SK-N-SH (cell line): ENCODE measurements around the gene ADGRB2. TPM values are rescaled to one million over a fixed set of nuclear protein-coding genes. Genes with fewer than 3 reads are reported as not detected.
A peak's percentile ranks its signal among the peaks of the same experiment; 100 is the strongest.

ENCODE experiments used
- CTCF ChIA-PET: fragments of 300-600, 350-600 bp; formaldehyde crosslinking; extraction: SDS; loops from one replicate; lab custom pipeline; 2021; lab: Yijun Ruan, JAX
- POLR2A ChIA-PET: fragments of 350-600 bp; sonication (Branson Sonifier 250); formaldehyde crosslinking; extraction: SDS; loops from one replicate; lab custom pipeline; 2020; ENCODE audit warnings: antibody characterized with exemption, inconsistent platforms; lab: Yijun Ruan, JAX
- DNase-seq: peaks from one replicate; pipeline ENCODE4 v3.0.0; 2012
- H2AFZ ChIP-seq: fragments of 200-600 bp; sonication (generic); 2 replicates; pipeline ENCODE4 v1.8.1; 2016; ENCODE audit warnings: antibody characterized with exemption, mild to moderate bottlenecking, low read depth
- H3F3A ChIP-seq: fragments of 200-600 bp; sonication (generic); replicated peaks from 2 replicates; pipeline ENCODE3; 2016; ENCODE audit warnings: antibody characterized with exemption, mild to moderate bottlenecking; ENCODE audit not compliant: insufficient read depth
- H3K27ac ChIP-seq, 2 experiments: fragments of 200-500 bp in 1 of 2; fragments of 200-600 bp in 1 of 2; sonication (Bioruptor generic) in 1 of 2; sonication (generic), shearing (Covaris generic) in 1 of 2; 2 replicates each; pipeline versions ENCODE4 v1.5.1 to v1.6.1; 2014 to 2016; ENCODE audit warnings: low read depth in 2 of 2, inconsistent platforms in 1 of 2, low read length in 1 of 2, mild to moderate bottlenecking in 1 of 2, mixed read lengths in 1 of 2
- H3K27me3 ChIP-seq: fragments of 200-600 bp; sonication (generic), shearing (Covaris generic); 2 replicates; pipeline ENCODE4 v1.6.1; 2016; ENCODE audit warnings: mixed run types; ENCODE audit not compliant: insufficient read depth
- H3K36me3 ChIP-seq, 2 experiments: fragments of 200-500 bp in 1 of 2; fragments of 200-600 bp in 1 of 2; sonication (Bioruptor generic) in 1 of 2; sonication (generic) in 1 of 2; replicated peaks in 1 of 2; 2 replicates each; pipeline versions ENCODE3 to v1.5.1; 2014 to 2016; ENCODE audit warnings: low read length in 1 of 2, mild to moderate bottlenecking in 1 of 2; ENCODE audit not compliant: insufficient read depth in 2 of 2, control insufficient read depth in 1 of 2
- H3K4me1 ChIP-seq, 2 experiments: fragments of 200-500 bp in 1 of 2; fragments of 200-600 bp in 1 of 2; sonication (Bioruptor generic) in 1 of 2; sonication (generic), shearing (Covaris generic) in 1 of 2; 2 replicates each; pipeline versions ENCODE4 v1.5.1 to v1.6.1; 2014 to 2016; ENCODE audit warnings: low read depth in 1 of 2, low read length in 1 of 2, mixed run types in 1 of 2; ENCODE audit not compliant: insufficient read depth in 2 of 2, control insufficient read depth in 1 of 2
- H3K4me2 ChIP-seq: fragments of 200-600 bp; sonication (generic), shearing (Covaris generic); 2 replicates; pipeline ENCODE4 v1.6.1; 2017; ENCODE audit warnings: mixed run types
- H3K4me3 ChIP-seq, 2 experiments: fragments of 200-500 bp in 1 of 2; fragments of 200-600 bp in 1 of 2; sonication (Bioruptor generic) in 1 of 2; sonication (generic), shearing (Covaris generic) in 1 of 2; 2 replicates each; pipeline versions ENCODE4 v1.5.1 to v1.8.1; 2014 to 2016; ENCODE audit warnings: low read depth in 2 of 2, inconsistent platforms in 1 of 2, low read length in 1 of 2, mild to moderate bottlenecking in 1 of 2, mixed read lengths in 1 of 2, moderate library complexity in 1 of 2
- H3K79me2 ChIP-seq: fragments of 200-600 bp; sonication (generic); 2 replicates; pipeline ENCODE4 v1.8.1; 2017; ENCODE audit warnings: mild to moderate bottlenecking; ENCODE audit not compliant: insufficient read depth
- H3K9ac ChIP-seq: fragments of 200-600 bp; sonication (generic); 2 replicates; pipeline ENCODE4 v1.6.1; 2017; ENCODE audit warnings: mixed run types
- H3K9me2 ChIP-seq: fragments of 200-600 bp; sonication (generic); 2 replicates; pipeline ENCODE4 v1.6.1; 2017; ENCODE audit warnings: mixed run types
- H3K9me3 ChIP-seq: fragments of 200-600 bp; sonication (generic); 2 replicates; pipeline ENCODE4 v1.6.1; 2017; ENCODE audit warnings: mixed run types, mild to moderate bottlenecking, moderate library complexity
- H4K20me1 ChIP-seq: fragments of 200-600 bp; sonication (generic); 2 replicates; pipeline ENCODE4 v1.6.1; 2017; ENCODE audit warnings: mild to moderate bottlenecking, mixed run types; ENCODE audit not compliant: insufficient read depth
- GABPA ChIP-seq: IDR thresholded peaks from 2 replicates; pipeline ENCODE4 v1.4.0; 2012; ENCODE audit warnings: low read depth, mild to moderate bottlenecking
- GATA2 ChIP-seq: sonication (generic); formaldehyde crosslinking; IDR thresholded peaks from 2 replicates; pipeline ENCODE4 v1.5.0; 2020; ENCODE audit warnings: mild to moderate bottlenecking, missing genetic modification reagents
- RXRA ChIP-seq: IDR thresholded peaks from 2 replicates; pipeline ENCODE4 v1.4.0; 2012; ENCODE audit warnings: low read depth, mild to moderate bottlenecking, borderline replicate concordance
- TAF1 ChIP-seq: IDR thresholded peaks from 2 replicates; pipeline ENCODE4 v1.6.1; 2012; ENCODE audit warnings: low read depth, mild to moderate bottlenecking, low read length, moderate library complexity, borderline replicate concordance
- TCF12 ChIP-seq: IDR thresholded peaks from 2 replicates; pipeline ENCODE4 v1.4.0; 2012
- TEAD4 ChIP-seq: IDR thresholded peaks from 2 replicates; pipeline ENCODE4 v1.4.0; 2012; ENCODE audit warnings: mild to moderate bottlenecking, borderline replicate concordance; ENCODE audit not compliant: insufficient read depth
- USF1 ChIP-seq: IDR thresholded peaks from 2 replicates; pipeline ENCODE4 v1.4.0; 2012; ENCODE audit warnings: low read depth, borderline replicate concordance
- USF2 ChIP-seq: fragments of 150-350 bp; IDR thresholded peaks from 2 replicates; pipeline ENCODE4 v1.6.1; 2017; ENCODE audit warnings: antibody characterized with exemption, low read length, low read depth, borderline replicate concordance
- YY1 ChIP-seq: IDR thresholded peaks from 2 replicates; pipeline ENCODE4 v1.4.0; 2012; ENCODE audit warnings: low read depth, mild to moderate bottlenecking
- ZBTB33 ChIP-seq: IDR thresholded peaks from 2 replicates; pipeline ENCODE4 v1.4.0; 2012; ENCODE audit warnings: low read depth, borderline replicate concordance
- WGBS: methylation state at CpG from one replicate; pipeline ENCODE4 v1.1.6; 2017; ENCODE audit warnings: low lambda C conversion rate; 5-methylcytosine and 5-hydroxymethylcytosine counted together
- polyA plus RNA-seq, 3 experiments: library from polyadenylated mRNA; depleted of rRNA; stranded (reverse); fragments of >200 nt; gene quantifications; 2 replicates each; pipeline ENCODE4 v1.2.3, GENCODE V29; 2012

Gene ADGRB2
- polyA plus RNA-seq, 1 of the 3 experiments (the other 2 are of a cell fraction), result 13.0 TPM

GRCh38 chr1:31732751-31733289 lies 31.3 kb downstream of the ADGRB2 start:
- Histone ChIP-seq H4K20me1 (no peaks in the 10 kb centered on the region), H3K4me2 (no peak overlapping the region), H3K36me3 (peaks cover 0 to 21% of the 10 kb centered on the region in 2 experiments), H3K4me3 (no peak overlapping the region), H3K4me1 (peaks cover 8 to 20% of the 10 kb centered on the region in 2 experiments; a peak in 2 of 4 replicates), H3K27me3 (no peaks in the 10 kb centered on the region), H3K79me2 (no peaks in the 10 kb centered on the region), H3K9ac (no peak overlapping the region), H3F3A (peaks cover 4% of the 10 kb centered on the region), H3K9me2 (no peaks in the 10 kb centered on the region), H3K9me3 (no peaks in the 10 kb centered on the region), H2AFZ (no peak overlapping the region), H3K27ac (peak overlapping the region in 1 of 2 experiments; percentile 75; a peak in 2 of 4 replicates)
- CTCF ChIA-PET, result interaction anchor here (0.8 to 5.9 kb wide), 7 partner anchors 7 to 56 kb away, joined by 3 to 65 read pairs (median 8); no protein-coding TSS in a partner anchor
- WGBS, result 86% methylated on average over 9 of the region's 18 CpGs
- TF ChIP-seq RXRA, result no peak
- POLR2A ChIA-PET, result no interaction called here
- peak; percentile 45 for DNase-seq

- CTCF ChIA-PET, result interaction anchor here (1.6 to 5.9 kb wide), 4 partner anchors 14 to 57 kb away, joined by 5 to 65 read pairs (median 24); no protein-coding TSS in a partner anchor
- H3K4me3 ChIP-seq, result no peak overlapping the region
- peaks cover 8 to 20% of the 10 kb centered on the region in 2 experiments; a peak in 2 of 4 replicates for H3K4me1 ChIP-seq
- H3K9me2 ChIP-seq, result no peaks in the 10 kb centered on the region
- no peaks in the 10 kb centered on the region for H3K27me3 ChIP-seq
- no peaks in the 10 kb centered on the region for H4K20me1 ChIP-seq
- POLR2A ChIA-PET, result no interaction called here
- no peak overlapping the region for H2AFZ ChIP-seq
- DNase-seq, result no peak
- no peak overlapping the region for H3K9ac ChIP-seq
- no peaks in the 10 kb centered on the region for H3K9me3 ChIP-seq
- 93% methylated on average over 2 of the region's 6 CpGs for WGBS
- peaks cover 0 to 21% of the 10 kb centered on the region in 2 experiments for H3K36me3 ChIP-seq
- peaks cover 4% of the 10 kb centered on the region for H3F3A ChIP-seq
- H3K4me2 ChIP-seq, result no peak overlapping the region
- H3K79me2 ChIP-seq, result no peaks in the 10 kb centered on the region
- no peak for TF ChIP-seq TAF1
- TF ChIP-seq TEAD4, result no peak
- no peak for TF ChIP-seq GATA2 (CRISPR knock-in tag)
- TF ChIP-seq TCF12, result no peak
- no peak for TF ChIP-seq ZBTB33
- TF ChIP-seq USF1, result no peak
- no peak for TF ChIP-seq USF2
- no peak for TF ChIP-seq YY1
- no peak for TF ChIP-seq GABPA
- no peak overlapping the region; a peak in 1 of 4 replicates for H3K27ac ChIP-seq
These were observed 31.8 kb downstream of the ADGRB2 start for GRCh38 chr1:31732343-31732742.
